H1 (cell line): ENCODE data around the gene PRSS50. TPM values are rescaled to one million over a fixed set of nuclear protein-coding genes. Genes with fewer than 3 reads are reported as not detected.

Experiments used
- CTCF ChIA-PET: fragments of 300-600 bp; sonication (Branson Sonifier 250); formaldehyde crosslinking; loops from one replicate; lab custom pipeline; 2021; ENCODE audit not compliant: partially characterized antibody; lab: Charles Lee
- POLR2A ChIA-PET: fragments of 300-600 bp; sonication (Branson Sonifier 250); formaldehyde crosslinking; loops from one replicate; lab custom pipeline; 2021; ENCODE audit warnings: inconsistent platforms; ENCODE audit not compliant: partially characterized antibody; lab: Charles Lee
- DNase-seq, 2 experiments: peaks; one replicate each; pipeline versions ENCODE4 v3.0.0 to v3.0.0-alpha.2; 2010 to 2022; ENCODE audit warnings: low spot score in 2 of 2, low read depth in 1 of 2, mixed read lengths in 1 of 2
- FAIRE-seq: peaks from 2 replicates; lab custom pipeline; 2011; peaks lifted over from hg19 to GRCh38; lab: Jason Lieb, UNC
- H2AFZ ChIP-seq: 2 replicates; pipeline ENCODE4 v1.8.1; 2012; ENCODE audit warnings: low read length, inconsistent platforms
- H2AK5ac ChIP-seq: 2 replicates; pipeline ENCODE4 v1.6.1; 2013; ENCODE audit warnings: low read depth, low read length
- H2BK120ac ChIP-seq: replicated peaks from 2 replicates; pipeline ENCODE3; 2013; ENCODE audit warnings: low read depth, low read length, inconsistent platforms
- H2BK12ac ChIP-seq: 2 replicates; pipeline ENCODE4 v1.6.1; 2013; ENCODE audit warnings: low read depth, low read length
- H2BK15ac ChIP-seq: 2 replicates; pipeline ENCODE4 v1.6.1; 2013; ENCODE audit warnings: low read length
- H2BK20ac ChIP-seq: 2 replicates; pipeline ENCODE4 v1.6.1; 2013; ENCODE audit warnings: low read length
- H2BK5ac ChIP-seq: 2 replicates; pipeline ENCODE4 v1.6.1; 2013; ENCODE audit warnings: low read depth, low read length
- H3K14ac ChIP-seq: 2 replicates; pipeline ENCODE4 v1.6.1; 2013; ENCODE audit warnings: inconsistent platforms; ENCODE audit not compliant: insufficient read length
- H3K18ac ChIP-seq: 2 replicates; pipeline ENCODE4 v1.6.1; 2013; ENCODE audit warnings: low read length; ENCODE audit errors: extremely low read depth
- H3K23ac ChIP-seq: 2 replicates; pipeline ENCODE4 v1.6.1; 2013; ENCODE audit warnings: inconsistent platforms; ENCODE audit not compliant: insufficient read length
- H3K23me2 ChIP-seq: 2 replicates; pipeline ENCODE4 v1.6.1; 2013; ENCODE audit warnings: low read depth, low read length
- H3K27ac ChIP-seq: 2 replicates; pipeline ENCODE4 v1.6.1; 2011; ENCODE audit warnings: low read depth, low read length, inconsistent platforms
- H3K27me3 ChIP-seq, 4 experiments: replicated peaks in 1 of 4; 1 replicate in 1 of 4; 2 replicates in 3 of 4; pipeline versions ENCODE4 v1.6.1 to v1.8.1; 2011 to 2013; ENCODE audit warnings: low read length in 3 of 4, mild to moderate bottlenecking in 3 of 4, inconsistent platforms in 2 of 4, mixed read lengths in 2 of 4, moderate library complexity in 1 of 4; ENCODE audit not compliant: control insufficient read depth in 3 of 4, insufficient read depth in 3 of 4; ENCODE audit errors: extremely low read depth in 1 of 4
- H3K36me3 ChIP-seq, 4 experiments: 2 replicates each; pipeline versions ENCODE4 v1.6.1 to v1.8.1; 2011 to 2013; ENCODE audit warnings: mild to moderate bottlenecking in 4 of 4, low read length in 3 of 4, moderate library complexity in 2 of 4, control low read depth in 1 of 4, inconsistent platforms in 1 of 4; ENCODE audit not compliant: insufficient read depth in 4 of 4, control insufficient read depth in 2 of 4
- H3K4ac ChIP-seq: replicated peaks from 2 replicates; pipeline ENCODE3; 2013; ENCODE audit warnings: low read length, low read depth, mixed read lengths, inconsistent platforms; ENCODE audit not compliant: insufficient read length
- H3K4me1 ChIP-seq, 4 experiments: replicated peaks in 1 of 4; 1 replicate in 1 of 4; 2 replicates in 3 of 4; pipeline versions ENCODE4 v1.6.1 to v1.8.1; 2011 to 2013; ENCODE audit warnings: low read length in 3 of 4, inconsistent platforms in 2 of 4, mixed read lengths in 1 of 4; ENCODE audit not compliant: insufficient read depth in 4 of 4, control insufficient read depth in 3 of 4
- H3K4me2 ChIP-seq, 2 experiments: 2 replicates each; pipeline versions ENCODE4 v1.6.1 to v1.8.1; 2011 to 2013; ENCODE audit warnings: low read depth in 2 of 2, low read length in 2 of 2, control low read depth in 1 of 2, inconsistent platforms in 1 of 2, mild to moderate bottlenecking in 1 of 2; ENCODE audit not compliant: insufficient read depth in 1 of 2
- H3K4me3 ChIP-seq, 4 experiments: fragments of 200-600, 300-600 bp in 1 of 4; sonication (generic), shearing (Covaris generic), sonication (Bioruptor Twin) in 1 of 4; 2 replicates each; pipeline versions ENCODE4 v1.5.1 to v1.8.1; 2011 to 2016; ENCODE audit warnings: low read length in 4 of 4, low read depth in 3 of 4, control low read depth in 2 of 4, inconsistent platforms in 2 of 4, mild to moderate bottlenecking in 2 of 4, mixed read lengths in 1 of 4, moderate library complexity in 1 of 4; ENCODE audit not compliant: insufficient read depth in 2 of 4; ENCODE audit errors: extremely low read depth in 1 of 4
- H3K56ac ChIP-seq: replicated peaks from 2 replicates; pipeline ENCODE3; 2013; ENCODE audit warnings: low read depth, mild to moderate bottlenecking, mixed read lengths, low read length, inconsistent platforms; ENCODE audit not compliant: insufficient read length
- H3K79me1 ChIP-seq: 2 replicates; pipeline ENCODE4 v1.6.1; 2013; ENCODE audit warnings: low read depth, low read length, control low read depth
- H3K79me2 ChIP-seq, 2 experiments: 2 replicates each; pipeline versions ENCODE4 v1.6.1 to v1.8.1; 2012 to 2013; ENCODE audit warnings: low read length in 2 of 2, mild to moderate bottlenecking in 2 of 2, inconsistent platforms in 1 of 2; ENCODE audit not compliant: insufficient read depth in 2 of 2, control insufficient read depth in 1 of 2
- H3K9ac ChIP-seq, 4 experiments: replicated peaks in 1 of 4; 1 replicate in 1 of 4; 2 replicates in 3 of 4; pipeline versions ENCODE4 v1.6.1 to v1.8.1; 2011 to 2013; ENCODE audit warnings: low read depth in 3 of 4, low read length in 3 of 4, control low read depth in 2 of 4, mild to moderate bottlenecking in 2 of 4, moderate library complexity in 2 of 4, inconsistent platforms in 1 of 4; ENCODE audit errors: extremely low read depth in 1 of 4
- H3K9me3 ChIP-seq, 2 experiments: 2 replicates each; pipeline versions ENCODE4 v1.6.1 to v1.8.1; 2012 to 2013; ENCODE audit warnings: mild to moderate bottlenecking in 2 of 2, moderate library complexity in 2 of 2, control low read depth in 1 of 2, inconsistent platforms in 1 of 2, low read depth in 1 of 2, low read length in 1 of 2, mixed read lengths in 1 of 2; ENCODE audit not compliant: insufficient read depth in 2 of 2
- H4K20me1 ChIP-seq, 2 experiments: replicated peaks in 1 of 2; 2 replicates each; pipeline versions ENCODE3 to v1.8.1; 2011 to 2013; ENCODE audit warnings: inconsistent platforms in 2 of 2, low read length in 2 of 2, mild to moderate bottlenecking in 1 of 2; ENCODE audit not compliant: insufficient read depth in 2 of 2, control insufficient read depth in 1 of 2
- H4K5ac ChIP-seq: 2 replicates; pipeline ENCODE4 v1.6.1; 2013; ENCODE audit warnings: low read length, low read depth, mixed read lengths, inconsistent platforms; ENCODE audit not compliant: insufficient read length
- H4K8ac ChIP-seq: 2 replicates; pipeline ENCODE4 v1.8.0; 2013; ENCODE audit warnings: mild to moderate bottlenecking, moderate library complexity, low read length, inconsistent platforms; ENCODE audit not compliant: insufficient read depth; ENCODE audit errors: extremely low read depth
- H4K91ac ChIP-seq: replicated peaks from 2 replicates; pipeline ENCODE3; 2013; ENCODE audit warnings: low read length, mixed read lengths, inconsistent platforms; ENCODE audit not compliant: insufficient read length
- ATF3 ChIP-seq: IDR thresholded peaks from 2 replicates; pipeline ENCODE4 v1.6.1; 2011; ENCODE audit warnings: low read depth, mild to moderate bottlenecking, low read length; ENCODE audit not compliant: insufficient read depth
- CREB1 ChIP-seq: IDR thresholded peaks from 2 replicates; pipeline ENCODE4 v1.6.1; 2012; ENCODE audit warnings: inconsistent platforms
- HDAC2 ChIP-seq, 2 experiments: fragments of 300-600 bp in 1 of 2; sonication (generic) in 1 of 2; IDR thresholded peaks; 2 replicates each; pipeline ENCODE4 v1.6.1; 2011 to 2012; ENCODE audit warnings: low read depth in 2 of 2, low read length in 2 of 2, mild to moderate bottlenecking in 2 of 2, moderate library complexity in 2 of 2, borderline replicate concordance in 1 of 2, inconsistent platforms in 1 of 2
- JUN ChIP-seq: IDR thresholded peaks from 2 replicates; pipeline ENCODE4 v1.6.1; 2011; ENCODE audit warnings: low read depth, mild to moderate bottlenecking, improper control_type of control experiment, low read length
- KDM1A ChIP-seq: fragments of 200-600, 300-600 bp; sonication (generic); IDR thresholded peaks from 2 replicates; pipeline ENCODE4 v1.7.1; 2016; ENCODE audit warnings: mild to moderate bottlenecking, low read length, borderline replicate concordance
- SP4 ChIP-seq: IDR thresholded peaks from 2 replicates; pipeline ENCODE4 v1.6.1; 2012; ENCODE audit warnings: low read length, inconsistent platforms
- TBP ChIP-seq: IDR thresholded peaks from 2 replicates; pipeline ENCODE4 v1.6.1; 2011; ENCODE audit warnings: low read depth, low read length, improper control_type of control experiment
- ZNF274 ChIP-seq: IDR thresholded peaks from 2 replicates; pipeline ENCODE4 v1.7.0; 2012; ENCODE audit warnings: low read length, borderline replicate concordance; ENCODE audit errors: extremely low read depth
- WGBS, 2 experiments: shearing (Covaris generic) in 1 of 2; methylation state at CpG; one replicate each; pipeline versions ENCODE4 v1.1.6 to v1.1.7; 2013 to 2015; ENCODE audit warnings: low lambda C conversion rate in 2 of 2, mixed read lengths in 2 of 2, inconsistent platforms in 1 of 2, low coverage in 1 of 2, missing lambda C conversion rate in 1 of 2; ENCODE audit not compliant: insufficient replicate concordance in 2 of 2, insufficient coverage in 1 of 2, insufficient read length in 1 of 2; ENCODE audit errors: extremely low coverage in 1 of 2, missing lambda C conversion rate in 1 of 2; 5-methylcytosine and 5-hydroxymethylcytosine counted together
- polyA plus RNA-seq, 7 experiments: library from polyadenylated mRNA; depleted of rRNA in 3 of 7; stranded (reverse) in 5 of 7; unstranded in 2 of 7; fragments of >200 nt in 5 of 7; fragments of 200-250 nt in 2 of 7; gene quantifications; 1 replicate in 5 of 7; 2 replicates in 1 of 7; 4 replicates in 1 of 7; pipeline versions ENCODE4 v1.2.1 to v1.2.3, GENCODE V29; 2011 to 2013; ENCODE audit warnings: missing spikeins in 2 of 7, mixed read lengths in 2 of 7
- total RNA-seq: library from RNA; stranded (reverse); fragmentation: NEBNext Ultra II Directional; extraction: Animal tissue kit (Norgen Biotek cat#: 25700); gene quantifications from 2 replicates; pipeline ENCODE4 v1.2.1, GENCODE V29; 2021

Gene PRSS50
- total and polyA plus RNA-seq, 2 of the 8 experiments (the other 6 are each of a cell fraction or from before 2014, with no cell fraction given) = 0.47 to 0.71 TPM

DNA sequence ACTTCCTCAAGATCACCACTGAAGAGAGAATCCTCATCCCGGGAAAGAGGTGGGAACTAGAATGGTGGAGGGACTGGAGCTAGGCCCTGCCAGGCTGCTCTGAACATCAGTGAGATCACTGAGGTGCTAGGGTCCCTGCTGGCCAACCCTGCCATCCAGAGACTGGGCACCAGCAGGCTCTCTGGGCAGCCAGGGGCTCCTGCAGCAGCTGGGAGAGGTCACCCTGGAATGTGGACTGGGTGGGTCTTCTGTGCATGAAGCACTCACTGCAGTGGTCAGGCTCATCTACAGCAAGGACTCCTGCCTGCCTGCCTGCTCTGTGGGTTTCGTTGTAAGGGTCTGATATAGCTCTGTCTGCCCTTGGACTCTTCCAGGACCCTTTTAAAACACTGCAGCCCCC is 49.1 kb downstream of the PRSS50 start:
- no peaks in the 10 kb centered on the region for H3K23me2 ChIP-seq
- FAIRE-seq (no peak), DNase-seq (no peak)
- H2AFZ ChIP-seq = no peak overlapping the region
- no peak overlapping the region for H2BK12ac ChIP-seq
- H2BK20ac ChIP-seq = no peak overlapping the region
- H4K20me1 ChIP-seq = no peaks in the 10 kb centered on the region
- no peak overlapping the region for H3K18ac ChIP-seq
- no peaks in the 10 kb centered on the region for H3K9me3 ChIP-seq
- no peak overlapping the region for H3K4me2 ChIP-seq
- ChIA-PET POLR2A (no interaction called here), CTCF (interaction anchor here (1.3 to 1.5 kb wide), 2 partner anchors 12 to 37 kb away, joined by 3 to 4 read pairs; no protein-coding TSS in a partner anchor)
- no peaks in the 10 kb centered on the region for H3K79me2 ChIP-seq
- no peak overlapping the region for H3K4me3 ChIP-seq
- H4K8ac ChIP-seq = no peak overlapping the region
- H3K9ac ChIP-seq = no peak overlapping the region
- H3K4ac ChIP-seq = no peak overlapping the region
- no peak overlapping the region for H2BK5ac ChIP-seq
- no peak overlapping the region for H3K27ac ChIP-seq
- no peaks in the 10 kb centered on the region for H3K79me1 ChIP-seq
- no peak overlapping the region for H3K14ac ChIP-seq
- no peaks in the 10 kb centered on the region; a peak in 1 of 7 replicates for H3K27me3 ChIP-seq
- H3K56ac ChIP-seq = no peak overlapping the region
- H2BK15ac ChIP-seq = no peak overlapping the region
- no peak overlapping the region for H4K91ac ChIP-seq
- H4K5ac ChIP-seq = no peak overlapping the region
- H3K4me1 ChIP-seq = no peaks in the 10 kb centered on the region; a peak in 2 of 7 replicates
- WGBS, 2 experiments = 100% methylated on average over 2 of the region's 2 CpGs; no CpG with 5 or more reads in 1 of the 2 experiments
- H2BK120ac ChIP-seq = no peak overlapping the region
- no peak overlapping the region for H2AK5ac ChIP-seq
- H3K23ac ChIP-seq = no peak overlapping the region
- H3K36me3 ChIP-seq = no peaks in the 10 kb centered on the region
- TF ChIP-seq HDAC2 (IDR thresholded peaks at IDR 0.05; ENCODE audit: borderline replicate concordance in 1 of 2, low read depth in 2 of 2, low read length in 2 of 2) = no peak
- TF ChIP-seq KDM1A = no peak
- TF ChIP-seq JUN = no peak
- no peak for TF ChIP-seq SP4
- TF ChIP-seq ZNF274 = no peak
- TF ChIP-seq TBP = no peak
- no peak for TF ChIP-seq ATF3
- TF ChIP-seq CREB1 = no peak
